HUDEP-2 (cell line): Measurements from ENCODE around the gene SND1.

Source experiments
- DNase-seq, 76 experiments: peaks; one replicate each; lab custom pipeline; 2025; ENCODE audit not compliant: unreplicated experiment in 76 of 76; lab: John Stamatoyannopoulos, UW

The SND1 gene

GRCh38 chr7:127979113-127979727, 327.2 kb downstream of the SND1 start:
- no peak for DNase-seq

GRCh38 chr7:127979728-127980126, 327.7 kb downstream of the SND1 start:
- no peak for DNase-seq

- no peak for DNase-seq
These were observed 328.9 kb downstream of the SND1 start for GRCh38 chr7:127980901-127981300.

GRCh38 chr7:127981965-127982364, 330.0 kb downstream of the SND1 start:
- DNase-seq, result no peak

DNA sequence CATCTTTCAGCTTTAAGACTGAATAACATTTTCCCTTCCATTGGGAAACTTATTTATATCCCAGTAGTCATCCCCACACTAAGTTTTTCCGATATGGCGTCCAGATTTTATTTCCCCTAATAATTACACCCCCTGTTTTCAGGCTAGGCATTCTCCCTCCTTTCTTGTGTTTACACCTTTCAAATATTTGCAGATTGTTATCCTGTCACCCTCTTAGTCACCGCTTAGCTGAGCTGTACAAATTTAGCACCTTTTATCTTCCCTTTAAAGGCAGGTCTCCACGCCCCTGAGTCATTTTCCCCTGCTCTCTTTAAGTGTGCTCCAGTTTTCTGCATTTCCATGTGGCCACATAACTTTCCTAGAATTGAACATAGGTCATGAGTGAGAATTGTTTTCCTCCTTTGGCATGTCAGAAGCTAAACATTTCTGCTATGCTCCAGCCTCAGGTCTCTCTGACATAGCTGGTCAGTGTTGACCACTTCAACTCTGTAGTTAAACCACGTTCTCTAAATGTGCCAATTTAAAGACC, 331.9 kb downstream of the SND1 start:
- peak in 1 of 76 experiments; percentile 17 for DNase-seq

DNA sequence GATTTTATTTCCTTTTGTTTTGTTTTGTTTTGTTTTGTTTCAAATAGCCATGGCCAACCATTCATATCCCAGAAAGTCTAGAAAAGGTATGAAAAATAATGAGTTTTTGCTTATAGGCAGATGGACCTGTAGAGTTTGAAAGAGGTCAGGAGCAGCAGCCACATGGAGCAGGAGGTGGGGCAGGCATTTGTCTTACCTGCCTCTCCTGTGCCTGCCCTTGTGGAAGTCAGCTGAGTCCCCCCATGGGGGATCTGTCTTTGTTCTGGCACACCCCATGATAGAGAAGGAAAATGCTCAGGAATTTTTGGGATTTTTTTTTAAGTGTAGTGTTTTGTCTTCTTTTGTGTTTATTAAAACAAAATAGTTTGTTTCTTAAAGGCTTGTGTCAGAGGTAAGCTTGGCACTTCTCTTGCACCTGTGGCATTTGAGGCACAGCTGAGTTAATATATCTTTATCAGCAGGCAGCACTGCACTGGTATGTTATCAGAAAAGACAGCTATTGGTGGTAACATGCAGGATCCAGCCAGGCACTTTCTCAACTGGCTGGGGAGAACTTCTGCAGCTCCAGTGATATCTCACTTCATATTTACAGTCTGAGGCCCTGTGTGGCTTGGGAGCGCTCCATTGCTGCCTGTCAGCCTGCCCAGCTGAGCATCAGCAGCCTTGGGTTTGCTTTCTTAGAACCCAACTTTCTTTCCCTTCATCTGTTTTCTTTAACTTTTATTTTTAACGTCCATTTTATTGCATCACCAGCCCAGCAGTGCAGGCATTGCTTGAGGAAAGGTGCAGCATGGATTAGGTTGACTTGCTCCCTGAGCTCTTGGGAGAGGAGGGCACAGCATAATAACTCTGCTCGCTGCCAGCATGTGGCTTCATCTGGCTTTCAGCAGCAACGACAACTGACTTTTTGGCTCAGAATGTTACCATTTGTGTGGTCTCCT, 334.9 kb downstream of the SND1 start:
- DNase-seq, result peak in 73 of 76 experiments; percentile 16 to 88 (median 64)

DNA sequence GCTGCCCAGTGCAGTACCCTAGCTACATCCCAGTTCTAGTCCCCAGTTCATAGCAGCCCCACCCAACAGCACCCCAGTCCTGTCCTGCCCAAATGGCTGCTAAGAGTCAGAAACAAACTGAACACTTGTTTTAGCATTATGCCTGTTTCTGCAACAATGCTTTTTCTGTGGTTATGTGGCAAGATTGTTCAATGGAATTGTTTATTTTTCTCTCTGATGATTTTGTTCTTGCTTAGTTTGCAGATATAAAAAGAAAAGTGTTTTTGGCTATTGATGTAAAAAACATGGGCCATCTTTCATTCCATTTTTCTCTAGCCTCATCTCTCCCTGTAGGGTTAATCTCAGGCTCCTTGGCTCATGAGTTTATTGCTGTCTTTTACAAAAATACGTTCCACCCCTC, 336.8 kb downstream of the SND1 start:
- DNase-seq, result no peak

DNA sequence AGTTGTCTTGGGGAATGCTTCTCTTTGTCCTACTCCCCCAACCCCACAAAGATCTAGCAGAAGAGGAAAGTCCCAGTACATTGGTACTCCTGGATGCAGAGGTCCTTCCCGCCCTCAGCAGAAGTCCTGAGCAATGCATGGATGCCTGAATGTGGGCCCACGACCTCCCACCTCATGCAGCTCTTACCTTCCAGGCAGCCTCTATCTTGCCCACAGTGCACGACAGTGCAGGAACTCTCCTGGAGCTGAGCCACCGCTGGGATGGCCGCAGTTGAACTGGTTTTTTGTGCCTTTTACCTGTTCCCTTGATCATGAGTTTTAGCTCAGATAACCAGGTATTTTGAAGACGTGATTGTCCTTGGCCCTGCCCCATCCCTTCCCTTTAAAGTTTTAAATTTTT, 341.3 kb downstream of the SND1 start:
- DNase-seq, result no peak

GRCh38 chr7:127993987-127994386, 342.0 kb downstream of the SND1 start:
- DNase-seq, result no peak

DNA sequence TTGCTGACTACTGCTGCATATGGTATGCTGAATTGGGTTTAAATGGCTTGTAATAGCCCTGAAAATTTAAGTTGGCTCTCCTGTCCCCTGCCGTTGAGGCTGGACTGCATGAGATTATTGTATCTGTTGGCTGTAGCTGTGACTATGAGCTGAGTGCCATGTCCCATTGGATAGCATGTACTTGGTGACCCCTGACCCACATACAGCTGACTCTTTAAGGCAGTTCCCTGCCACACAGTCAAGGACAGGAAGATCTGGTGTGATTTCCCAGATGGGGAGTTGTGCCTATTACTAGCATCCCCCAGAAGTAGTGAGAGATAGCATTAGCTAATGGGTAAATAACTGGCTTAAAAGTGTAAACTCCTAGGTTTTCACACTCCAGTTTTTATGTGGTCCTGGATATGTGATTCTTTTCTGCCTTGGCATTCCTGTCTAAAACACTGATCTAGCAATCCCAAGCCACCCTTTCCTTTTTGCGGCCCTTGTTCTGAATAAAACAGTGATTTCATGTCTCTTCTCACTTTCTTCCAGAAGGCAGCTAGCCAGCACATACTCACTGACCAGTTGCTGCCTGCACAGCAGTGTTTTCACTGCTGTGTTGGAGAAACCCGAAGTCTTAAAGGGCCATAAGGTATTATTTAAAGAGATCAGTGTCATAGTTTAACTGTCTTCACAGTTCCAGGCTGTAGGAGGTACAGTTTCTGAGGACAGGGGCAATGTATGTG, 343.3 kb downstream of the SND1 start:
- DNase-seq, result no peak

DNA sequence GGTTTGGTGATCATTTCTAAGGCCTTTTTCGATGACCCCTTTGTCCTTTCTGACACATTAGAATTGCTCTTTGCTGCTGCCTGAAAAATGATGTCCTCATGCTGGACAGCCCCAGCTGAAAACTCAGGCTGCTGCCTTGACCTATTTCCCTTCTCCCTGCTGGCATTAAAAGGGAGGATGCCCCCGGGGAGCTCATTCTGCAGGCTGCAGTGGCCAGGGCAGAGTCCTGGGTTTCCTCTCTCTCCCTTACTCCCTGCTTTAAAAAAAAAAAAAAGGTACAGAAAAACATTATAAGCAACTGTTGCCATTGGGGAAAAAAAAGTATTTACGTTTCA, 343.9 kb downstream of the SND1 start:
- no peak for DNase-seq

GRCh38 chr7:127996253-127997071, 344.5 kb downstream of the SND1 start:
- no peak for DNase-seq

GRCh38 chr7:127997226-127997922, 345.4 kb downstream of the SND1 start:
- DNase-seq, result peak in 5 of 76 experiments; percentile 11 to 38 (median 17)

- no peak for DNase-seq
These were observed 346.7 kb downstream of the SND1 start for GRCh38 chr7:127998671-127999070.

GRCh38 chr7:128000048-128000447, 348.1 kb downstream of the SND1 start:
- no peak for DNase-seq

GRCh38 chr7:128000854-128001265, 348.9 kb downstream of the SND1 start:
- no peak for DNase-seq

DNA sequence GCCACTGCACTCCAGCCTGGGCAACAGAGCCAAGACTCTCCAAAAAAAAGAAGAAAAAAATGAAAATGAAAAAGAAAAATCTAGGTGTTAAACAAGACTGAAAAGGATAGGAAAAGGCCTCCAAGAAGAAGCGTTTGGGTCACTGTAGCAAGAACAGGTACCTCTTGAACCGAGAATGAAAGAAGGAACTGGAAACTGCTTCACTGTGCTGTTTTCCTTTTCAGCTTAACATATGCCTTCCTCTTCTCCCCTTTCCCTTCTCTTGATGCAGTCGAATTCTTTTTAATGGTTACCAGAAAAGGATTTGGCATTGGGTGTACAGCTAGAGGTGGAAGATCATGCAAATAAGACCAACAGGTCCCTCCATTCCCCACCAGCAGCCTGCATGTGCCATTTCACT, 351.2 kb downstream of the SND1 start:
- DNase-seq, result no peak

GRCh38 chr7:128003787-128004186, 351.8 kb downstream of the SND1 start:
- DNase-seq, result peak in 2 of 76 experiments; percentile 14 to 45

DNA sequence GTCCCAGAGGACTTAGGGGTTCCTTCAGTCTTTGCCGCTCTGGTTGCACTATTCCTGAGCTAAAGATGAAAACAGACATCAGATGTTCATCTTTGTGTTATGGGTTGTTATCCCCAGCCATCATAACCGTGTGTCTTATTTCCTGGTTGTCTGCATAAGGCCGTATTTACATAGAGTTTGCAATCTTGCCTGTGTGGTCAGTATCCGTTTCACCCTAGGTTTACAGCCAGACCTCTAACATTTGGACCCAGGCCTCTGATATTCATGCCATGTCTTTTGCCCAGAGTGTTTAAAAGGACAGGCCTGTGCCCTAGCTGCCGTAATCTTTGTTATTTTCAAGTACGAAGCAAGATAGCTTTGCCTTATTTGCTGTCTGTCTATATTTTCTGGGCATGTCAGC, 352.6 kb downstream of the SND1 start:
- no peak for DNase-seq

- no peak for DNase-seq
These were observed 353.1 kb downstream of the SND1 start for GRCh38 chr7:128005117-128005516.
